ENCODE measurements around the gene CHD6.

DNA sequence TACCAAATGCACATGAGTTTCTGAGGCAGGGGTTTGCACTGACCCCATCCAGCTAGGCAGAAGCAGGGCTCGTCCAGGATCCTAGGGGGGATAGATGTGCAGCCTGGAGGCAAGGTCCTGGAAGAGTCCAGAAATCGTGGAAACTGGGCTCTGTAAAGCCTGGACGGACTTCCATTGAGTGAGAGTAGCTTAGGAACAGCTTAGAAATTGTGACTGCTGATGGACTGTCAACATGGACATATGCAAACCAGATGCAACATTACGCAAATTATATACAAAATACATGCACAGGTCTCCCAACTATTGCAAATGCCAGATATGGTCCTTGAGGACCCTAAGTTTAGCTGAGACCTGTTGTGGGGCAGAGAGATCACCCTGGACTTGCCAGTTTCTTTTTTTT, 246.8 kb downstream of the CHD6 start:
- TF ChIP-seq, protein P1, sequence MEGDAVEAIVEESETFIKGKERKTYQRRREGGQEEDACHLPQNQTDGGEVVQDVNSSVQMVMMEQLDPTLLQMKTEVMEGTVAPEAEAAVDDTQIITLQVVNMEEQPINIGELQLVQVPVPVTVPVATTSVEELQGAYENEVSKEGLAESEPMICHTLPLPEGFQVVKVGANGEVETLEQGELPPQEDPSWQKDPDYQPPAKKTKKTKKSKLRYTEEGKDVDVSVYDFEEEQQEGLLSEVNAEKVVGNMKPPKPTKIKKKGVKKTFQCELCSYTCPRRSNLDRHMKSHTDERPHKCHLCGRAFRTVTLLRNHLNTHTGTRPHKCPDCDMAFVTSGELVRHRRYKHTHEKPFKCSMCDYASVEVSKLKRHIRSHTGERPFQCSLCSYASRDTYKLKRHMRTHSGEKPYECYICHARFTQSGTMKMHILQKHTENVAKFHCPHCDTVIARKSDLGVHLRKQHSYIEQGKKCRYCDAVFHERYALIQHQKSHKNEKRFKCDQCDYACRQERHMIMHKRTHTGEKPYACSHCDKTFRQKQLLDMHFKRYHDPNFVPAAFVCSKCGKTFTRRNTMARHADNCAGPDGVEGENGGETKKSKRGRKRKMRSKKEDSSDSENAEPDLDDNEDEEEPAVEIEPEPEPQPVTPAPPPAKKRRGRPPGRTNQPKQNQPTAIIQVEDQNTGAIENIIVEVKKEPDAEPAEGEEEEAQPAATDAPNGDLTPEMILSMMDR (IDR thresholded peaks at IDR 0.05), result no peak
- TF ChIP-seq POLR2A (IDR thresholded peaks at IDR 0.05), result no peak

Data from prostate gland (tissue), 2 donors.